Panc1 (cell line): Measurements from ENCODE around the gene ALDH1B1.

Source experiments
- POLR2AphosphoS5 ChIP-seq: IDR thresholded peaks from 2 replicates; pipeline ENCODE4 v1.6.1; 2012; ENCODE audit warnings: mild to moderate bottlenecking, low read depth, low read length, moderate library complexity
- TCF7L2 ChIP-seq: IDR thresholded peaks from 2 replicates; pipeline ENCODE4 v1.6.1; 2011; ENCODE audit warnings: mild to moderate bottlenecking, low read depth, low read length, inconsistent platforms
- TF ChIP-seq, protein P1 (sequence below): fragments of 450-650 bp; IDR thresholded peaks from 2 replicates; pipeline ENCODE4 v1.5.1; 2017; ENCODE audit warnings: mild to moderate bottlenecking
- TF ChIP-seq, protein P2 (sequence below), 2 experiments: IDR thresholded peaks; 2 replicates each; pipeline ENCODE4 v1.6.1; 2011 to 2012; ENCODE audit warnings: low read depth in 2 of 2, control low read depth in 1 of 2, low read length in 1 of 2, mild to moderate bottlenecking in 1 of 2, moderate library complexity in 1 of 2; ENCODE audit not compliant: insufficient read depth in 1 of 2

- TF ChIP-seq, protein P1, sequence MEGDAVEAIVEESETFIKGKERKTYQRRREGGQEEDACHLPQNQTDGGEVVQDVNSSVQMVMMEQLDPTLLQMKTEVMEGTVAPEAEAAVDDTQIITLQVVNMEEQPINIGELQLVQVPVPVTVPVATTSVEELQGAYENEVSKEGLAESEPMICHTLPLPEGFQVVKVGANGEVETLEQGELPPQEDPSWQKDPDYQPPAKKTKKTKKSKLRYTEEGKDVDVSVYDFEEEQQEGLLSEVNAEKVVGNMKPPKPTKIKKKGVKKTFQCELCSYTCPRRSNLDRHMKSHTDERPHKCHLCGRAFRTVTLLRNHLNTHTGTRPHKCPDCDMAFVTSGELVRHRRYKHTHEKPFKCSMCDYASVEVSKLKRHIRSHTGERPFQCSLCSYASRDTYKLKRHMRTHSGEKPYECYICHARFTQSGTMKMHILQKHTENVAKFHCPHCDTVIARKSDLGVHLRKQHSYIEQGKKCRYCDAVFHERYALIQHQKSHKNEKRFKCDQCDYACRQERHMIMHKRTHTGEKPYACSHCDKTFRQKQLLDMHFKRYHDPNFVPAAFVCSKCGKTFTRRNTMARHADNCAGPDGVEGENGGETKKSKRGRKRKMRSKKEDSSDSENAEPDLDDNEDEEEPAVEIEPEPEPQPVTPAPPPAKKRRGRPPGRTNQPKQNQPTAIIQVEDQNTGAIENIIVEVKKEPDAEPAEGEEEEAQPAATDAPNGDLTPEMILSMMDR: no peak
- no peak for TF ChIP-seq POLR2AphosphoS5
- TF ChIP-seq TCF7L2: no peak
- TF ChIP-seq, protein P2, sequence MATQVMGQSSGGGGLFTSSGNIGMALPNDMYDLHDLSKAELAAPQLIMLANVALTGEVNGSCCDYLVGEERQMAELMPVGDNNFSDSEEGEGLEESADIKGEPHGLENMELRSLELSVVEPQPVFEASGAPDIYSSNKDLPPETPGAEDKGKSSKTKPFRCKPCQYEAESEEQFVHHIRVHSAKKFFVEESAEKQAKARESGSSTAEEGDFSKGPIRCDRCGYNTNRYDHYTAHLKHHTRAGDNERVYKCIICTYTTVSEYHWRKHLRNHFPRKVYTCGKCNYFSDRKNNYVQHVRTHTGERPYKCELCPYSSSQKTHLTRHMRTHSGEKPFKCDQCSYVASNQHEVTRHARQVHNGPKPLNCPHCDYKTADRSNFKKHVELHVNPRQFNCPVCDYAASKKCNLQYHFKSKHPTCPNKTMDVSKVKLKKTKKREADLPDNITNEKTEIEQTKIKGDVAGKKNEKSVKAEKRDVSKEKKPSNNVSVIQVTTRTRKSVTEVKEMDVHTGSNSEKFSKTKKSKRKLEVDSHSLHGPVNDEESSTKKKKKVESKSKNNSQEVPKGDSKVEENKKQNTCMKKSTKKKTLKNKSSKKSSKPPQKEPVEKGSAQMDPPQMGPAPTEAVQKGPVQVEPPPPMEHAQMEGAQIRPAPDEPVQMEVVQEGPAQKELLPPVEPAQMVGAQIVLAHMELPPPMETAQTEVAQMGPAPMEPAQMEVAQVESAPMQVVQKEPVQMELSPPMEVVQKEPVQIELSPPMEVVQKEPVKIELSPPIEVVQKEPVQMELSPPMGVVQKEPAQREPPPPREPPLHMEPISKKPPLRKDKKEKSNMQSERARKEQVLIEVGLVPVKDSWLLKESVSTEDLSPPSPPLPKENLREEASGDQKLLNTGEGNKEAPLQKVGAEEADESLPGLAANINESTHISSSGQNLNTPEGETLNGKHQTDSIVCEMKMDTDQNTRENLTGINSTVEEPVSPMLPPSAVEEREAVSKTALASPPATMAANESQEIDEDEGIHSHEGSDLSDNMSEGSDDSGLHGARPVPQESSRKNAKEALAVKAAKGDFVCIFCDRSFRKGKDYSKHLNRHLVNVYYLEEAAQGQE (IDR thresholded peaks at IDR 0.05; ENCODE audit: insufficient read depth in 1 of 2, low read depth in 2 of 2, low read length in 1 of 2): no peak
Observed at GRCh38 chr9:38374847-38375571, 17.5 kb upstream of the ALDH1B1 start.
